Measurements from ENCODE around the gene NKX2-3. TPM values are rescaled to one million over a fixed set of nuclear protein-coding genes. Genes with fewer than 3 reads are reported as not detected.

The NKX2-3 gene
- total RNA-seq, 1 experiment from 2014 or later = not detected

GRCh38 chr10:99520847-99521764 is 11.6 kb upstream of the NKX2-3 start:
- DNase-seq (ENCODE audit: low read depth, low spot score) (no peak), ATAC-seq (no peak)
- Histone ChIP-seq H3K9me3 (ENCODE audit: control insufficient read depth in 1 of 2, insufficient read depth in 1 of 2, low read depth in 1 of 2, low read length in 2 of 2) (no peaks in the 10 kb centered on the region), H3K9me2 (ENCODE audit: insufficient read depth) (no peaks in the 10 kb centered on the region), H3K4me2 (ENCODE audit: low read length) (no peak overlapping the region), H3K27me3 (ENCODE audit: insufficient read depth, low read length) (no peaks in the 10 kb centered on the region), H3K9ac (ENCODE audit: low read length) (no peak overlapping the region), H3K27ac (ENCODE audit: low read depth, low read length) (no peak overlapping the region), H2AFZ (ENCODE audit: low read depth, low read length, poor library complexity, severe bottlenecking) (no peak overlapping the region), H3K4me3 (replicated peaks in 1 of 2; ENCODE audit: low read depth in 1 of 2, low read length in 2 of 2) (no peak overlapping the region), H3K4me1 (ENCODE audit: control insufficient read depth in 1 of 2, insufficient read depth in 2 of 2, low read length in 2 of 2) (no peaks in the 10 kb centered on the region), H3K79me2 (ENCODE audit: insufficient read depth, low read length) (no peaks in the 10 kb centered on the region), H4K20me1 (ENCODE audit: insufficient read depth) (no peaks in the 10 kb centered on the region), H3K36me3 (ENCODE audit: control insufficient read depth in 1 of 2, insufficient read depth in 2 of 2, low read length in 2 of 2) (no peaks in the 10 kb centered on the region)
- RAD21 ChIA-PET (ENCODE audit: low non-redundant PET in 1 of 2, low total read pairs in 2 of 2, uncharacterized antibody in 2 of 2, unreplicated experiment in 2 of 2) = no interaction called here
- intact Hi-C loops (cut with micrococcal nuclease) = no loop called here
- no TSS peak for BruUV-seq (replicated peaks)
- no peak for TF ChIP-seq POLR2AphosphoS5 (IDR thresholded peaks at IDR 0.05; ENCODE audit: low read depth, low read length)
- TF ChIP-seq REST (IDR thresholded peaks at IDR 0.05; ENCODE audit: low read depth) = no peak
- TF ChIP-seq RAD21 (IDR thresholded peaks at IDR 0.05; ENCODE audit: low read depth) = no peak
- no peak for TF ChIP-seq SRF (IDR thresholded peaks at IDR 0.05; ENCODE audit: low read depth)
- TF ChIP-seq TCF7L2 (IDR thresholded peaks at IDR 0.05; ENCODE audit: borderline replicate concordance, extremely low read depth, insufficient read depth, insufficient read length) = no peak
- POLR2A ChIA-PET = no interaction called here
- CTCF ChIA-PET = no interaction called here
